K562 (cell line): ENCODE measurements around the gene MPIG6B. TPM values are rescaled to one million over a fixed set of nuclear protein-coding genes. Genes with fewer than 3 reads are reported as not detected.

Source experiments
- ATF1 ChIP-seq, 2 experiments: fragments of 450-650 bp in 1 of 2; IDR thresholded peaks; 2 replicates each; pipeline ENCODE4 v1.6.1; 2016; ENCODE audit warnings: missing compliant biosample characterization in 1 of 2, missing genetic modification characterization in 1 of 2
- JUND ChIP-seq, 2 experiments: IDR thresholded peaks; 2 replicates in 1 of 2; 3 replicates in 1 of 2; pipeline ENCODE4 v1.6.1; 2011; ENCODE audit warnings: borderline replicate concordance in 2 of 2, low read depth in 2 of 2, low read length in 2 of 2, improper control_type of control experiment in 1 of 2, missing biosample characterization in 1 of 2, missing genetic modification characterization in 1 of 2, missing genetic modification reagents in 1 of 2
- KLF6 ChIP-seq: fragments of 250-450 bp; sonication (Bioruptor Pico); IDR thresholded peaks from 2 replicates; pipeline ENCODE4 v1.4.0; 2020; ENCODE audit warnings: mild to moderate bottlenecking, moderate library complexity, borderline replicate concordance
- MTA3 ChIP-seq: fragments of 450-650 bp; formaldehyde crosslinking; IDR thresholded peaks from 2 replicates; pipeline ENCODE4 v1.6.1; 2017; ENCODE audit warnings: mild to moderate bottlenecking, borderline replicate concordance
- PHB2 ChIP-seq: fragments of 450-650 bp; IDR thresholded peaks from 2 replicates; pipeline ENCODE4 v1.6.1; 2017; ENCODE audit warnings: low read depth
- SETDB1 ChIP-seq: IDR thresholded peaks from one replicate; pipeline ENCODE4 v1.6.1; 2012; ENCODE audit warnings: low read length, control low read depth, inconsistent platforms
- polyA plus RNA-seq, 8 experiments: library from polyadenylated mRNA; depleted of rRNA in 4 of 8; stranded (reverse) in 5 of 8; unstranded in 3 of 8; fragments of >200 nt; fragmentation: Nextera tagmentation in 2 of 8; fragmentation: Illumina TruSeq in 1 of 8; extraction: Ambion mirVana in 2 of 8; extraction: Trizol in 1 of 8; gene quantifications; 2 replicates each; pipeline versions ENCODE4 v1.2.1 to v1.2.3, GENCODE V29; 2011 to 2014; ENCODE audit warnings: inconsistent platforms in 1 of 8, missing spikeins in 1 of 8
- total RNA-seq, 7 experiments: library from RNA; depleted of rRNA in 6 of 7; stranded (reverse); fragments of >200 nt in 6 of 7; fragmentation: Illumina TruSeq in 2 of 7; extraction: Trizol in 2 of 7; gene quantifications; 2 replicates each; pipeline versions ENCODE4 v1.2.1 to v1.2.3, GENCODE V29; 2011 to 2021; ENCODE audit warnings: low replicate concordance in 1 of 7
- TF ChIP-seq, protein P1 (sequence below): fragments of 450-650 bp; IDR thresholded peaks from 2 replicates; pipeline ENCODE4 v1.6.1; 2016; ENCODE audit warnings: missing biosample characterization, missing genetic modification characterization
- TF ChIP-seq, protein P2 (sequence below), 2 experiments: fragments of 450-650 bp in 1 of 2; sonication (generic) in 1 of 2; formaldehyde crosslinking; conservative IDR thresholded peaks; 2 replicates each; pipeline versions ENCODE4 v1.4.0 to v1.8.1; 2020 to 2022; ENCODE audit warnings: mild to moderate bottlenecking in 1 of 2, missing genetic modification reagents in 1 of 2
- TF ChIP-seq, protein P3 (sequence below): sonication (generic); formaldehyde crosslinking; IDR thresholded peaks from 2 replicates; pipeline ENCODE4 v1.8.0; 2022; ENCODE audit warnings: mild to moderate bottlenecking, low read depth, missing genetic modification reagents
- TF ChIP-seq, protein P4 (sequence below): fragments of 450-650 bp; IDR thresholded peaks from 2 replicates; pipeline ENCODE4 v1.6.1; 2016
- TF ChIP-seq, protein P5 (sequence below): fragments of 450-650 bp; formaldehyde crosslinking; IDR thresholded peaks from 2 replicates; pipeline ENCODE4 v1.4.0; 2020; ENCODE audit warnings: mild to moderate bottlenecking

The MPIG6B gene
- total and polyA plus RNA-seq, 9 of the 15 experiments (the other 6 are each of a cell fraction or from before 2014, with no cell fraction given), result 0.11 to 1.2 (median 0.28) TPM; not detected in 1

DNA sequence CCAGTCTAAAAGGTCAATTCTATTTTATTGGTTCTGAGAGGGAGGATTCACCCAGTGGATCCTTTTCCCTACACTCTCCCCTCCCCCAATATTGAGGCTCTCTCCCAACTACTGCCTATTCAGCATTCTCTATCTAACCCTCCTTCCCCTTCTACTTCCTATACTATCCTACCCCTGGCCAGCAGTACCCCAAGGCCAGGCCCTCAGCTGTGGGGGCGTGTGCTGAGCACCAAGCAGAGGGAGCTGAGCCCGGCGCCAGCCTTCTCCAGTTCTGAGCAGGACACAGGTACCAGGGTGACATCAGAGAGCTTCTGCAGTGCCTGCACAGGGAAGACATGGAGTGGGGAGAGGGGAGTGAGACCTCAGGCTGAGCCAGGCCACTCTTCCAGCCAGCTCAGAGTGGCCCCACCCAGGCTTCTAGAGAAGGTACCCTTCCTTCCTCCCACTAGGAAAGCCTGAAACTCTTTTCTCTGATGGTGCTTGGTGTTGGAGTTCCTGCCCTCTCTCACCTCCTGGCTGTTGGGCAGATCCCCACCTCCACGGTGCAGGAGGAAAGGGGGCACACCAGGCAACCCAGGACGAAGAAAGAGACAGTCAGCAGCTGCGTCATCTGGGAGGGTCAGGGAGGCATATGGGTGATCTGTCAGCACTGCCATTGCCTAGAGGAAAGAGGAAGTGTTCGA, 4.0 kb downstream of the MPIG6B start (continued):
- TF ChIP-seq, protein P1, sequence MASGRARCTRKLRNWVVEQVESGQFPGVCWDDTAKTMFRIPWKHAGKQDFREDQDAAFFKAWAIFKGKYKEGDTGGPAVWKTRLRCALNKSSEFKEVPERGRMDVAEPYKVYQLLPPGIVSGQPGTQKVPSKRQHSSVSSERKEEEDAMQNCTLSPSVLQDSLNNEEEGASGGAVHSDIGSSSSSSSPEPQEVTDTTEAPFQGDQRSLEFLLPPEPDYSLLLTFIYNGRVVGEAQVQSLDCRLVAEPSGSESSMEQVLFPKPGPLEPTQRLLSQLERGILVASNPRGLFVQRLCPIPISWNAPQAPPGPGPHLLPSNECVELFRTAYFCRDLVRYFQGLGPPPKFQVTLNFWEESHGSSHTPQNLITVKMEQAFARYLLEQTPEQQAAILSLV (tag), result no peak
- TF ChIP-seq PHB2, result 0 out of 2 replicates have a peak, but pooled peaks have one; percentile 5
- TF ChIP-seq, protein P2, sequence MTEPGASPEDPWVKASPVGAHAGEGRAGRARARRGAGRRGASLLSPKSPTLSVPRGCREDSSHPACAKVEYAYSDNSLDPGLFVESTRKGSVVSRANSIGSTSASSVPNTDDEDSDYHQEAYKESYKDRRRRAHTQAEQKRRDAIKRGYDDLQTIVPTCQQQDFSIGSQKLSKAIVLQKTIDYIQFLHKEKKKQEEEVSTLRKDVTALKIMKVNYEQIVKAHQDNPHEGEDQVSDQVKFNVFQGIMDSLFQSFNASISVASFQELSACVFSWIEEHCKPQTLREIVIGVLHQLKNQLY (CRISPR knock-in tag; conservative IDR thresholded peaks at IDR 0.05), result peak in 1 of 2 experiments; percentile 47; a peak in 2 of 4 replicates
- TF ChIP-seq SETDB1, result no peak
- peak; percentile 12; the same call in 1 of the 2 replicates for TF ChIP-seq KLF6 (CRISPR knock-in tag)
- TF ChIP-seq, protein P3, sequence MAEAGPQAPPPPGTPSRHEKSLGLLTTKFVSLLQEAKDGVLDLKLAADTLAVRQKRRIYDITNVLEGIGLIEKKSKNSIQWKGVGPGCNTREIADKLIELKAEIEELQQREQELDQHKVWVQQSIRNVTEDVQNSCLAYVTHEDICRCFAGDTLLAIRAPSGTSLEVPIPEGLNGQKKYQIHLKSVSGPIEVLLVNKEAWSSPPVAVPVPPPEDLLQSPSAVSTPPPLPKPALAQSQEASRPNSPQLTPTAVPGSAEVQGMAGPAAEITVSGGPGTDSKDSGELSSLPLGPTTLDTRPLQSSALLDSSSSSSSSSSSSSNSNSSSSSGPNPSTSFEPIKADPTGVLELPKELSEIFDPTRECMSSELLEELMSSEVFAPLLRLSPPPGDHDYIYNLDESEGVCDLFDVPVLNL, result 0 out of 2 replicates have a peak, but pooled peaks have one; percentile 40
- TF ChIP-seq, protein P4, sequence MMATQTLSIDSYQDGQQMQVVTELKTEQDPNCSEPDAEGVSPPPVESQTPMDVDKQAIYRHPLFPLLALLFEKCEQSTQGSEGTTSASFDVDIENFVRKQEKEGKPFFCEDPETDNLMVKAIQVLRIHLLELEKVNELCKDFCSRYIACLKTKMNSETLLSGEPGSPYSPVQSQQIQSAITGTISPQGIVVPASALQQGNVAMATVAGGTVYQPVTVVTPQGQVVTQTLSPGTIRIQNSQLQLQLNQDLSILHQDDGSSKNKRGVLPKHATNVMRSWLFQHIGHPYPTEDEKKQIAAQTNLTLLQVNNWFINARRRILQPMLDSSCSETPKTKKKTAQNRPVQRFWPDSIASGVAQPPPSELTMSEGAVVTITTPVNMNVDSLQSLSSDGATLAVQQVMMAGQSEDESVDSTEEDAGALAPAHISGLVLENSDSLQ, result peak; percentile 69
- TF ChIP-seq ATF1 (CRISPR knock-in tag; IDR thresholded peaks at IDR 0.05), result no peak
- TF ChIP-seq ATF1 (tag; IDR thresholded peaks at IDR 0.05), result peak; percentile 66
- TF ChIP-seq, protein P5, sequence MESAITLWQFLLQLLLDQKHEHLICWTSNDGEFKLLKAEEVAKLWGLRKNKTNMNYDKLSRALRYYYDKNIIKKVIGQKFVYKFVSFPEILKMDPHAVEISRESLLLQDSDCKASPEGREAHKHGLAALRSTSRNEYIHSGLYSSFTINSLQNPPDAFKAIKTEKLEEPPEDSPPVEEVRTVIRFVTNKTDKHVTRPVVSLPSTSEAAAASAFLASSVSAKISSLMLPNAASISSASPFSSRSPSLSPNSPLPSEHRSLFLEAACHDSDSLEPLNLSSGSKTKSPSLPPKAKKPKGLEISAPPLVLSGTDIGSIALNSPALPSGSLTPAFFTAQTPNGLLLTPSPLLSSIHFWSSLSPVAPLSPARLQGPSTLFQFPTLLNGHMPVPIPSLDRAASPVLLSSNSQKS (CRISPR knock-in tag), result no peak
- TF ChIP-seq JUND (IDR thresholded peaks at IDR 0.05; ENCODE audit: borderline replicate concordance, low read depth, low read length), result peak; percentile 22; the same call in 1 of the 2 replicates
- peak; percentile 72; the same call in 2 of the 3 replicates for TF ChIP-seq JUND (tag; IDR thresholded peaks at IDR 0.05; ENCODE audit: borderline replicate concordance, low read depth, low read length)
- no peak; the same call in 1 of the 2 replicates for TF ChIP-seq MTA3
